ENCODE data around the gene ZFP36.
"Not testable (repeated sequence)": the region's sequence is repeated elsewhere in the genome, so short reads cannot be mapped to it uniquely, and the experiment has no call there.

The ZFP36 gene

GRCh38 chr19:39449116-39449797 is 42.6 kb downstream of the ZFP36 start:
- no peak for DNase-seq

- DNase-seq, result not testable (repeated sequence)
Observed at GRCh38 chr19:39451257-39451656, 44.6 kb downstream of the ZFP36 start.
